ENCODE data around the gene KIAA1191.
"Not testable (repeated sequence)": the region's sequence is repeated elsewhere in the genome, so short reads cannot be mapped to it uniquely, and the experiment has no call there.

KIAA1191 gene

DNA sequence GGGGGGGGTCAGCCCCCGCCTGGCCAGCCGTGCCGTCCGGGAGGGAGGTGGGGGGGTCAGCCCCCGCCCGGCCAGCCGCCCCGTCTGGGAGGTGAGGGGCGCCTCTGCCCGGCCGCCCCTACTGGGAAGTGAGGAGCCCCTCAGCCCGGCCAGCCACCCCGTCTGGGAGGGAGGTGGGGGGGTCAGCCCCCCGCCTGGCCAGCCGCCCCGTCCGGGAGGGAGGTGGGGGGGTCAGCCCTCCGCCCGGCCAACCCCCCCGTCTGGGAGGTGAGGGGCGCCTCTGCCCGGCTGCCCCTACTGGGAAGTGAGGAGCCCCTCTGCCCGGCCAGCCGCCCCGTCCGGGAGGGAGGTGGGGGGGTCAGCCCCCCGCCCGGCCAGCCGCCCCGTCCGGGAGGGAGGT lies 56.2 kb downstream of the KIAA1191 start:
- not testable (repeated sequence) for DNase-seq

Measured in T-helper 1 cell (primary cell).